Endothelial cell (in vitro differentiated cells): ENCODE results near the gene NDE1. TPM values are rescaled to one million over a fixed set of nuclear protein-coding genes. Genes with fewer than 3 reads are reported as not detected.
"Not testable (repeated sequence)": the region's sequence is repeated elsewhere in the genome, so short reads cannot be mapped to it uniquely, and the experiment has no call there.

Source experiments
- DNase-seq: peaks from one replicate; pipeline ENCODE4 v3.0.0; 2021; ENCODE audit warnings: low spot score
- H3K27ac Mint-ChIP-seq: one replicate; pipeline ENCODE4 v1.8.0; 2021; ENCODE audit warnings: mixed read lengths, inconsistent platforms; ENCODE audit not compliant: unreplicated experiment
- H3K27me3 Mint-ChIP-seq: one replicate; pipeline ENCODE4 v1.8.0; 2021; ENCODE audit warnings: mild to moderate bottlenecking, moderate library complexity, mixed read lengths, inconsistent platforms; ENCODE audit not compliant: unreplicated experiment
- H3K36me3 Mint-ChIP-seq: one replicate; pipeline ENCODE4 v1.8.0; 2021; ENCODE audit warnings: mild to moderate bottlenecking, low read depth, mixed read lengths, inconsistent platforms; ENCODE audit not compliant: unreplicated experiment
- H3K4me1 Mint-ChIP-seq: one replicate; pipeline ENCODE4 v1.8.0; 2021; ENCODE audit warnings: mild to moderate bottlenecking, mixed read lengths, inconsistent platforms; ENCODE audit not compliant: unreplicated experiment
- H3K4me3 Mint-ChIP-seq: one replicate; pipeline ENCODE4 v1.8.0; 2021; ENCODE audit warnings: mild to moderate bottlenecking, mixed read lengths, inconsistent platforms; ENCODE audit not compliant: unreplicated experiment
- H3K9me3 Mint-ChIP-seq: one replicate; pipeline ENCODE4 v1.8.0; 2021; ENCODE audit warnings: mixed read lengths, inconsistent platforms; ENCODE audit not compliant: unreplicated experiment
- CTCF ChIP-seq: fragments of 200-600 bp; sonication (generic); IDR thresholded peaks from one replicate; pipeline ENCODE4 v1.5.0; 2021; ENCODE audit warnings: antibody characterized with exemption; ENCODE audit not compliant: unreplicated experiment
- total RNA-seq: library from RNA; stranded (reverse); fragmentation: NEBNext Ultra II Directional; extraction: Animal tissue kit (Norgen Biotek cat#: 25700); gene quantifications from one replicate; pipeline ENCODE4 v1.2.1, GENCODE V29; 2021; ENCODE audit not compliant: unreplicated experiment

Gene NDE1
- total RNA-seq, 1 donor from 2014 or later: 24.1 TPM

DNA sequence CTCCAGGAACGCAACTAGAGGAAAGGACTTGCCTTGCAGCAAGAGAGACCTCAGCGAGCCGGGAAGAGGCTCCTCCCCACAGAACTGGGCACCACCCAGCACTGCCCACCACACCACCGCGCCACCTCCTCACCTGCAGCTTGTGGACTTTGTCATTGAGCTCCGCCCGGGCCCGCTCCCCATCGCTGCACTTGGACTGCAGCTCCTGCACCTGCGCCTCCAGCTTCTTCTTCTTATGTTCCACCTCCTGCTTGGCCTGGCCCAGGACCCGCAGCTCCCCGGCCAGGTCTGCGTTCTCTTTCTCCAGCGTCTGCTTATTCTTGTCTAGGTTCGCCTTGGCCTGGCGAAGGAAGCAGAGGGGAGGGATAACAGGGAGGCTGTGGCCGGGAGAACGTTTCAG is 76.7 kb downstream of the NDE1 start:
- no peaks in the 10 kb centered on the region for H3K4me1 Mint-ChIP-seq
- no peak for TF ChIP-seq CTCF
- H3K27me3 Mint-ChIP-seq: peaks cover 8% of the 10 kb centered on the region
- peaks cover 3% of the 10 kb centered on the region for H3K36me3 Mint-ChIP-seq
- H3K27ac Mint-ChIP-seq: no peak overlapping the region
- DNase-seq: no peak
- H3K4me3 Mint-ChIP-seq: no peak overlapping the region
- H3K9me3 Mint-ChIP-seq: no peaks in the 10 kb centered on the region

GRCh38 chr16:15727697-15728096 is 77.7 kb downstream of the NDE1 start:
- not testable (repeated sequence) for H3K4me3 Mint-ChIP-seq, H3K4me1 Mint-ChIP-seq, DNase-seq, H3K36me3 Mint-ChIP-seq, H3K27ac Mint-ChIP-seq, H3K27me3 Mint-ChIP-seq, H3K9me3 Mint-ChIP-seq

DNA sequence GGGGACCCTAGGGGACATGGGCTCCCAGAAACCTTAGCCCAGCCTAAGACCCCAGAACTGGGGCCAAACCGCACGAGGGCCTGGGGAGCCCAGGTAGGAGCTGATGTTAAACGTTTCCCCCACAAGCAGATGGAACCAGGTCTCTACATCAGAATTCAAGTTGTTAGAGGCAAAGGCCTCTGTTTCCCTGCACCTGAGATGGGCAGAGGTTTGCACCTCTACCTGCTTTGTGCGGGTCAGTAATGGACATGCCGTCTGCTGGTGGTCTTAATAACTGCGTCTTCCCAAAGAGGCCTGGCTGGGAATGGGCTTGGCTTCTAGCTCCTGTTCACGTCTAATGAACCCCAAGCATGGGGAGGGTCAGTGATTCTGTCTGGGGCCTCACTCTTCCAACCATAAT is 79.1 kb downstream of the NDE1 start:
- Mint-ChIP-seq H3K27me3 (peaks cover 6% of the 10 kb centered on the region), H3K9me3 (no peaks in the 10 kb centered on the region), H3K36me3 (peaks cover 3% of the 10 kb centered on the region), H3K4me1 (no peaks in the 10 kb centered on the region), H3K4me3 (no peak overlapping the region), H3K27ac (no peak overlapping the region)
- TF ChIP-seq CTCF: no peak
- DNase-seq: no peak

DNA sequence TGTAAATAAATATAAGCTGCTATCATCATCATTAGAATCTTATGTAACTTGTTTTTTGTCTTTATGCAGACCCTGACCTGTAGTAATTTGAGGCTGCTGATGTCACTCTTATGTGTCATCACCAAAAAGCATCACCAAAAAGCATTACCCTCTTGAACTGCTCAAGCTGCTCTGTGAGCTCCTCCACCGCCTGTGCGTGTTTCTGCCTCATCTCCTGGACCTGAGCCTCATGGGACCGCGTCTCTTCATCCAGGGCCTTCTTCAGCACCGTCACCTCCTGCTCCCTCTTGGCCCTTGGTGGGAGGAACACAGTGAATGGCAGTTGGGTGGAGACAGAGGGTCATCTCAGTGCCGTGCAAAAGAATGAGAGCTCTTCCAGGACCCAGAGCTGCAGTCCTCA is 82.4 kb downstream of the NDE1 start:
- no peaks in the 10 kb centered on the region for H3K27me3 Mint-ChIP-seq
- no peak overlapping the region for H3K4me3 Mint-ChIP-seq
- no peak overlapping the region for H3K27ac Mint-ChIP-seq

GRCh38 chr16:15735610-15736009 is 85.6 kb downstream of the NDE1 start:
- TF ChIP-seq CTCF: no peak
- H3K4me1 Mint-ChIP-seq: peaks cover 8% of the 10 kb centered on the region
- no peak overlapping the region for H3K4me3 Mint-ChIP-seq
- no peak for DNase-seq
- no peaks in the 10 kb centered on the region for H3K9me3 Mint-ChIP-seq
- no peak overlapping the region for H3K27ac Mint-ChIP-seq
- no peaks in the 10 kb centered on the region for H3K27me3 Mint-ChIP-seq
- H3K36me3 Mint-ChIP-seq: no peaks in the 10 kb centered on the region

More for the DNA sequence above, 82.4 kb downstream of the NDE1 start:
- no peak for DNase-seq
- Mint-ChIP-seq H3K9me3 (no peaks in the 10 kb centered on the region), H3K36me3 (no peaks in the 10 kb centered on the region), H3K4me1 (peaks cover 8% of the 10 kb centered on the region)
- TF ChIP-seq CTCF: no peak

DNA sequence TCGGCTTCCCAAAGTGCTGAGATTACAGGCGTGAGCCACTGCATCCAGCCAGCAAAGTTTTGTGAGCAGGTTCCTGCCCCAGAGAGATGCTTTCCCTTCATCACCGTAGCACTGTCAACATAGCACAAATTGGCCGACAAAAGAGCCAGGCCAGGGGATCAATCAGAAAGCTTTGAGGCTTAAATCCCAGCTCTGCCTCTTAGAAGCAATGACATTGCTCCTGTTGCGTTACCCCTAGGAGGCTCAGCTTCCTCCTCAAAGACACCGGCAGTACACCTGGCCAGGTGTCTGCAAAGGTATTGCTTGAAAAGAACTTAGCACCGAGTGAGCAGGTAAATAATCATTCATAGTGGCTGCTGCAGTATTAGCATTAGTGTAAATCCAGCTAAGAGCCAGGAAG is 86.5 kb downstream of the NDE1 start:
- H3K4me1 Mint-ChIP-seq: peaks cover 8% of the 10 kb centered on the region

More for the DNA sequence above, 86.5 kb downstream of the NDE1 start:
- no peak for TF ChIP-seq CTCF
- Mint-ChIP-seq H3K4me3 (no peak overlapping the region), H3K27me3 (no peaks in the 10 kb centered on the region), H3K27ac (no peak overlapping the region), H3K36me3 (peaks cover 2% of the 10 kb centered on the region), H3K9me3 (peaks cover under 1% of the 10 kb centered on the region)
- no peak for DNase-seq
